ENCODE results near the gene AKAP13.
"Not testable (repeated sequence)": the region's sequence is repeated elsewhere in the genome, so short reads cannot be mapped to it uniquely, and the experiment has no call there.

Gene AKAP13

GRCh38 chr15:85581495-85581894 is 201.1 kb downstream of the AKAP13 start:
- DNase-seq: peak; percentile 43

GRCh38 chr15:85582131-85583079 is 202.0 kb downstream of the AKAP13 start:
- DNase-seq: peak; percentile 48

- DNase-seq: no peak
Measured at GRCh38 chr15:85583442-85583841, 203.0 kb downstream of the AKAP13 start.

GRCh38 chr15:85583923-85584390 is 203.6 kb downstream of the AKAP13 start:
- peak; percentile 13 for DNase-seq

GRCh38 chr15:85584872-85585271 is 204.5 kb downstream of the AKAP13 start:
- no peak for DNase-seq

GRCh38 chr15:85586196-85586595 is 205.8 kb downstream of the AKAP13 start:
- not testable (repeated sequence) for DNase-seq

- DNase-seq: no peak
Measured at GRCh38 chr15:85587707-85588411, 207.5 kb downstream of the AKAP13 start.

- no peak for DNase-seq
Measured at GRCh38 chr15:85588677-85589076, 208.3 kb downstream of the AKAP13 start.

- no peak for DNase-seq
Measured at GRCh38 chr15:85589851-85590250, 209.4 kb downstream of the AKAP13 start.

GRCh38 chr15:85591622-85592021 is 211.2 kb downstream of the AKAP13 start:
- no peak for DNase-seq

GRCh38 chr15:85592148-85592547 is 211.7 kb downstream of the AKAP13 start:
- DNase-seq: no peak

- no peak for DNase-seq
Measured at GRCh38 chr15:85593809-85594445, 213.5 kb downstream of the AKAP13 start.

- DNase-seq: no peak
Measured at GRCh38 chr15:85595804-85596536, 215.6 kb downstream of the AKAP13 start.

GRCh38 chr15:85597155-85597815 is 216.9 kb downstream of the AKAP13 start:
- no peak for DNase-seq

- DNase-seq: no peak
Measured at GRCh38 chr15:85598219-85598618, 217.8 kb downstream of the AKAP13 start.

- DNase-seq: no peak
Measured at GRCh38 chr15:85598718-85599398, 218.5 kb downstream of the AKAP13 start.

- no peak for DNase-seq
Measured at GRCh38 chr15:85600001-85600400, 219.6 kb downstream of the AKAP13 start.

GRCh38 chr15:85603160-85603559 is 222.8 kb downstream of the AKAP13 start:
- no peak for DNase-seq

GRCh38 chr15:85603703-85604102 is 223.3 kb downstream of the AKAP13 start:
- DNase-seq: no peak

- DNase-seq: no peak
Measured at GRCh38 chr15:85604194-85604593, 223.8 kb downstream of the AKAP13 start.

GRCh38 chr15:85606738-85607137 is 226.3 kb downstream of the AKAP13 start:
- no peak for DNase-seq
